AG04449 (cell line): ENCODE measurements around the gene GRWD1.
A peak's percentile ranks its signal among the peaks of the same experiment; 100 is the strongest.

Source experiments
- CTCF ChIA-PET: fragments of 350-600 bp; formaldehyde crosslinking; extraction: SDS; loops from one replicate; lab custom pipeline; 2021; ENCODE audit warnings: antibody characterized with exemption; lab: Yijun Ruan, JAX
- POLR2A ChIA-PET: fragments of 400-600, 350-600 bp; formaldehyde crosslinking; extraction: SDS; loops from one replicate; lab custom pipeline; 2020; ENCODE audit warnings: antibody characterized with exemption, inconsistent platforms; lab: Yijun Ruan, JAX
- DNase-seq: peaks from one replicate; pipeline ENCODE4 v3.0.0-alpha.2; 2010; ENCODE audit warnings: low read depth, low spot score
- H3K4me3 ChIP-seq: 2 replicates; pipeline ENCODE4 v1.5.1; 2011; ENCODE audit warnings: low read depth, mild to moderate bottlenecking, control low read depth, low read length
- TF ChIP-seq, protein P1 (sequence below): IDR thresholded peaks from one replicate; pipeline ENCODE4 v1.5.1; 2011; ENCODE audit warnings: mild to moderate bottlenecking, moderate library complexity, low read length, control low read depth, inconsistent platforms; ENCODE audit not compliant: insufficient read depth; ENCODE audit errors: missing control alignments

GRWD1 gene

DNA sequence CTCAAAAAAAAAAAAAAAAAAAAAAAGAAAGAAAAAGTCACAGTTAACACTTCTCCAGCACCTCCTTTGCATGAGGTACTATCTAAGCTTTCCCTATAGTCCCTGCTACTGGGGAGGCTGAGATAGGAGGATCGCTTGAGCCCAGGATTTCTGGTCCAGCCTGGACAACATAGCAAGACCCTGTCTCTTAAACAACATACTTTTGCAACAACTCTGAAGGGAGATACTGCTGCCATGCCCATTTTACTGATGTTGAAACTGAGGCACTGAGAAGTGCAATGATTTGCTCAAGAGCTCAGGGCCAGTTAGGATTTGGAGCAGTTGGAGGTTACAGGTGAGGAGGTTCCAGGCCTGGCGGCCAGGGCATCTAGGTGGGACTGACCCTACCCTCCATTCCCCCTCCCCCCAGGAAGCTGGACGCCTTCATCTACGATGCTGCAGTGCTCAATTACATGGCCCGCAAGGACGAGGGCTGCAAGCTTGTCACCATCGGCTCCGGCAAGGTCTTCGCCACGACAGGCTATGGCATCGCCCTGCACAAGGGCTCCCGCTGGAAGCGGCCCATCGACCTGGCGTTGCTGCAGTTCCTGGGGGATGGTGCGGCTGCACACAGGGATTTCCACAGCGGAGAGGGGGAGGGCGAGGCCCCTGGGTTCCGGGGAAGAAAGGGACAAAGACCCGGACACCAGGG lies 4.3 kb upstream of the GRWD1 start:
- ChIA-PET POLR2A (no interaction called here), CTCF (interaction anchor here (1.1 kb wide), 2 partner anchors 48 to 147 kb away, joined by 3 read pairs; no protein-coding TSS in a partner anchor)
- TF ChIP-seq, protein P1, sequence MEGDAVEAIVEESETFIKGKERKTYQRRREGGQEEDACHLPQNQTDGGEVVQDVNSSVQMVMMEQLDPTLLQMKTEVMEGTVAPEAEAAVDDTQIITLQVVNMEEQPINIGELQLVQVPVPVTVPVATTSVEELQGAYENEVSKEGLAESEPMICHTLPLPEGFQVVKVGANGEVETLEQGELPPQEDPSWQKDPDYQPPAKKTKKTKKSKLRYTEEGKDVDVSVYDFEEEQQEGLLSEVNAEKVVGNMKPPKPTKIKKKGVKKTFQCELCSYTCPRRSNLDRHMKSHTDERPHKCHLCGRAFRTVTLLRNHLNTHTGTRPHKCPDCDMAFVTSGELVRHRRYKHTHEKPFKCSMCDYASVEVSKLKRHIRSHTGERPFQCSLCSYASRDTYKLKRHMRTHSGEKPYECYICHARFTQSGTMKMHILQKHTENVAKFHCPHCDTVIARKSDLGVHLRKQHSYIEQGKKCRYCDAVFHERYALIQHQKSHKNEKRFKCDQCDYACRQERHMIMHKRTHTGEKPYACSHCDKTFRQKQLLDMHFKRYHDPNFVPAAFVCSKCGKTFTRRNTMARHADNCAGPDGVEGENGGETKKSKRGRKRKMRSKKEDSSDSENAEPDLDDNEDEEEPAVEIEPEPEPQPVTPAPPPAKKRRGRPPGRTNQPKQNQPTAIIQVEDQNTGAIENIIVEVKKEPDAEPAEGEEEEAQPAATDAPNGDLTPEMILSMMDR = no peak
- DNase-seq = no peak
- H3K4me3 ChIP-seq = no peak overlapping the region

DNA sequence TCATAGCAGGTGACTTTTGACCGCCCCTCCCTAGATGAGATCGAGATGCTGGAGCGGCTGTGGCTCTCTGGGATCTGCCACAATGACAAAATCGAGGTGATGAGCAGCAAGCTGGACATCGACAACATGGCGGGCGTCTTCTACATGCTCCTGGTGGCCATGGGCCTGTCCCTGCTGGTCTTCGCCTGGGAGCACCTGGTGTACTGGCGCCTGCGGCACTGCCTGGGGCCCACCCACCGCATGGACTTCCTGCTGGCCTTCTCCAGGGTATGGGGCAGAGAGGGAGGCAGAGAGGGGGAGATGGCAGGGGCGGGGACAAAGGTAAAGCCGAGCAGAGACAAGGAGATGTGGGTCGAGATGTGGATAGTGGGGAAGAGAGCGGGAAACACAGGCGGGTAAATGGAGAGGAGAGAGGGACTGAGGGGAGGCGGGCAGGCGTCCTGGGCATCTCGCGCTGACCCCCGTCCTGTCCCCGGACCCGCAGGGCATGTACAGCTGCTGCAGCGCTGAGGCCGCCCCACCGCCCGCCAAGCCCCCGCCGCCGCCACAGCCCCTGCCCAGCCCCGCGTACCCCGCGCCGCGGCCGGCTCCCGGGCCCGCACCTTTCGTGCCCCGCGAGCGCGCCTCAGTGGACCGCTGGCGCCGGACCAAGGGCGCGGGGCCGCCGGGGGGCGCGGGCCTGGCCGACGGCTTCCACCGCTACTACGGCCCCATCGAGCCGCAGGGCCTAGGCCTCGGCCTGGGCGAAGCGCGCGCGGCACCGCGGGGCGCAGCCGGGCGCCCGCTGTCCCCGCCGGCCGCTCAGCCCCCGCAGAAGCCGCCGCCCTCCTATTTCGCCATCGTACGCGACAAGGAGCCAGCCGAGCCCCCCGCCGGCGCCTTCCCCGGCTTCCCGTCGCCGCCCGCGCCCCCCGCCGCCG lies 3.4 kb upstream of the GRWD1 start:
- POLR2A ChIA-PET = no interaction called here
- CTCF ChIA-PET = interaction anchor here (1.0 to 3.4 kb wide), 3 partner anchors 47 to 142 kb away, joined by 3 to 23 read pairs (median 3); no protein-coding TSS in a partner anchor
- no peak overlapping the region for H3K4me3 ChIP-seq
- no peak for DNase-seq
- TF ChIP-seq, protein P1 = no peak

DNA sequence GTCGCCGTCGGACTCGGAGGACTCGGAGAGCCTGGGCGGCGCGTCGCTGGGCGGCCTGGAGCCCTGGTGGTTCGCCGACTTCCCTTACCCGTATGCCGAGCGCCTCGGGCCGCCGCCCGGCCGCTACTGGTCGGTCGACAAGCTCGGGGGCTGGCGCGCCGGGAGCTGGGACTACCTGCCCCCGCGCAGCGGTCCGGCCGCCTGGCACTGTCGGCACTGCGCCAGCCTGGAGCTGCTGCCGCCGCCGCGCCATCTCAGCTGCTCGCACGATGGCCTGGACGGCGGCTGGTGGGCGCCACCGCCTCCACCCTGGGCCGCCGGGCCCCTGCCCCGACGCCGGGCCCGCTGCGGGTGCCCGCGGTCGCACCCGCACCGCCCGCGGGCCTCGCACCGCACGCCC lies 2.5 kb upstream of the GRWD1 start:
- no peak for DNase-seq
- POLR2A ChIA-PET = no interaction called here
- CTCF ChIA-PET = interaction anchor here (1.0 to 3.4 kb wide), 3 partner anchors 52 to 141 kb away, joined by 3 to 23 read pairs (median 6); partner anchors contain the start of gene KDELR1
- no peak overlapping the region for H3K4me3 ChIP-seq
- TF ChIP-seq, protein P1 = no peak

DNA sequence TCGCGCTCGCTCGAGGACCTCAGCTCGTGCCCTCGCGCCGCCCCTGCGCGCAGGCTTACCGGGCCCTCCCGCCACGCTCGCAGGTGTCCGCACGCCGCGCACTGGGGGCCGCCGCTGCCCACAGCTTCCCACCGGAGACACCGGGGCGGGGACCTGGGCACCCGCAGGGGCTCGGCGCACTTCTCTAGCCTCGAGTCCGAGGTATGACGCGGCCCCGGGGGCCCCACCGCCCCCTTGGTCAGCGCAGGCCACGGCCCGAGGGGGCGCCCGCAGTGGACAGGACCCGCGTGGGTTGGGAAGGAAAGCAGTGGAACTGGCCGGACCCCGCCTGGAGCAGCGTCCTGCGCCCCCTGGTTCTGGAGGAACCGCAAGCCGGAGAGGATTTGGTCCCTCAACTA lies 2.1 kb upstream of the GRWD1 start:
- no peak overlapping the region; the same call in 1 of the 2 replicates for H3K4me3 ChIP-seq
- TF ChIP-seq, protein P1 = no peak
- POLR2A ChIA-PET = no interaction called here
- no peak for DNase-seq
- CTCF ChIA-PET = interaction anchor here (1.0 to 3.4 kb wide), 3 partner anchors 52 to 141 kb away, joined by 3 to 23 read pairs (median 6); partner anchors contain the start of gene KDELR1

DNA sequence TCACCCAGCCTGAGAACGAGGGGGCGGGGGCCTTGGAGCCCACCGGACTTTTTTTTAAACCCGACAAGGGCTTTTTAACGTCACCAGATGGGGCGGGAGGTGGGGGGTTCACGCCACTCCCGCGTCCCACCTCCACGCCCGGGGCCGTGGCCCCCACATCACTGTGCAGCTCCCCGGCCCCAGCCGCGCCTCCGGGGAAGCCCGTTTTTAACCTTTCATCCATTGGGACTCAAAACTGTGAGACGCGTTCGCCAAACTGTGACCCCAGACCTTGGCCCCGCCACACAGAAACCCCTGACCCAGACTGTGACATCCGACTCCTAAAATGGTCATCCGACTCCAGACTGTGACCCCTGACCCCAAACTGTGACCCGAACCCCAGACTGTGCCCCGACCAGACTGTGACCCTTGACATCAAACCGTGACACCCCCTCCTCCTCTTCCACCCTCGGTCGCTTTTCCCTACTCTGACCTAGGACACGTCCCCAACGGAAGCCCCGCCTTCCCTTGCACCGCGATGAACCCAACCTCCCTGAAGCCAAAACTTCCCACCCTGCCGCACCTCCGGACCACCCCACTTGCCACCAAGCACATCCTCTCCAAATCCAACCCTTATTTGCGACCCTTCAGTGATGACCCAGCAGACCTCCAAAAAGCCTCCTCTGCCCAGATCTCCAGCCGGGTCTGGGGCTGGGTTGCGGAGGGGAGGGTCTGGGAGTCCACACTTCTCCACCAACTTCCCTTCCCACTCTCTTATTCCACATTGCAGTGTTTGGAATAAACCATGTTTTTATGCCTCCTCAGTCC lies 1.5 kb upstream of the GRWD1 start:
- peak overlapping the region; percentile 90 for H3K4me3 ChIP-seq
- ChIA-PET CTCF (interaction anchor here (0.6 to 3.8 kb wide), 24 partner anchors 8 to 144 kb away, joined by 3 to 23 read pairs (median 5); partner anchors contain the start of genes GRIN2D and KDELR1), POLR2A (interaction anchor here (2.2 kb wide), 1 partner anchor 53 kb away, joined by 6 read pairs; the partner anchor contains the start of gene KDELR1)
- TF ChIP-seq, protein P1 = no peak
- no peak for DNase-seq
